Mesenteric fat pad (tissue), 1 donor: ENCODE results near the gene UBE2L3. TPM values are rescaled to one million over a fixed set of nuclear protein-coding genes. Genes with fewer than 3 reads are reported as not detected.
"Not testable (repeated sequence)": the region's sequence is repeated elsewhere in the genome, so short reads cannot be mapped to it uniquely, and the experiment has no call there.

Experiments used
- DNase-seq: peaks from one replicate; pipeline ENCODE4 v3.0.0-alpha.2; 2020; ENCODE audit warnings: low spot score
- total RNA-seq: library from RNA; stranded (reverse); fragmentation: NEBNext Ultra II Directional; extraction: Animal tissue kit (Norgen Biotek cat#: 25700); gene quantifications from one replicate; pipeline ENCODE4 v1.2.1, GENCODE V29; 2021
- donor health status: DM: yes; HTN: yes; CAD: no.

Gene UBE2L3
- total RNA-seq, 1 donor from 2014 or later, result 48.2 TPM

- DNase-seq, result no peak
Observed at GRCh38 chr22:21626073-21626734, 58.7 kb downstream of the UBE2L3 start.

- no peak for DNase-seq
Observed at GRCh38 chr22:21626735-21627469, 59.4 kb downstream of the UBE2L3 start.

- DNase-seq, result no peak
Observed at GRCh38 chr22:21628386-21629254, 61.1 kb downstream of the UBE2L3 start.

- DNase-seq, result peak; percentile 97
Observed at GRCh38 chr22:21629255-21630149, 62.0 kb downstream of the UBE2L3 start, which contains the start of gene YDJC. TSS of gene YDJC (minus strand) at chr22:21630022. CDS start at chr22:21630014, 8 bp downstream.

GRCh38 chr22:21631025-21631424, 63.5 kb downstream of the UBE2L3 start:
- no peak for DNase-seq

GRCh38 chr22:21632237-21632895, 64.9 kb downstream of the UBE2L3 start, which contains the start of gene CCDC116:
TSS of gene CCDC116 (plus strand) at chr22:21632760. CDS start at chr22:21633182, 422 bp downstream.
- no peak for DNase-seq

- no peak for DNase-seq
Observed at GRCh38 chr22:21632931-21633330, 65.4 kb downstream of the UBE2L3 start.

GRCh38 chr22:21633481-21633880, 66.0 kb downstream of the UBE2L3 start:
- no peak for DNase-seq

- no peak for DNase-seq
Observed at GRCh38 chr22:21634081-21634480, 66.6 kb downstream of the UBE2L3 start.

- no peak for DNase-seq
Observed at GRCh38 chr22:21634844-21635243, 67.3 kb downstream of the UBE2L3 start.

- no peak for DNase-seq
Observed at GRCh38 chr22:21635771-21636510, 68.4 kb downstream of the UBE2L3 start.

- DNase-seq, result no peak
Observed at GRCh38 chr22:21636629-21637218, 69.2 kb downstream of the UBE2L3 start.

- not testable (repeated sequence) for DNase-seq
Observed at GRCh38 chr22:21637450-21637849, 69.9 kb downstream of the UBE2L3 start.

- no peak for DNase-seq
Observed at GRCh38 chr22:21639359-21639758, 71.8 kb downstream of the UBE2L3 start.

- DNase-seq, result no peak
Observed at GRCh38 chr22:21640810-21641209, 73.3 kb downstream of the UBE2L3 start.

- no peak for DNase-seq
Observed at GRCh38 chr22:21641417-21641788, 73.9 kb downstream of the UBE2L3 start.

- DNase-seq, result peak; percentile 99
Observed at GRCh38 chr22:21641789-21642583, 74.5 kb downstream of the UBE2L3 start, which contains the start of gene SDF2L1. TSS of gene SDF2L1 (plus strand) at chr22:21642302. CDS start at chr22:21642337, 35 bp downstream.
